ENCODE results near the gene PIK3R1.
A peak's percentile ranks its signal among the peaks of the same experiment; 100 is the strongest.
"Not testable (repeated sequence)": the region's sequence is repeated elsewhere in the genome, so short reads cannot be mapped to it uniquely, and the experiment has no call there.

The PIK3R1 gene

DNA sequence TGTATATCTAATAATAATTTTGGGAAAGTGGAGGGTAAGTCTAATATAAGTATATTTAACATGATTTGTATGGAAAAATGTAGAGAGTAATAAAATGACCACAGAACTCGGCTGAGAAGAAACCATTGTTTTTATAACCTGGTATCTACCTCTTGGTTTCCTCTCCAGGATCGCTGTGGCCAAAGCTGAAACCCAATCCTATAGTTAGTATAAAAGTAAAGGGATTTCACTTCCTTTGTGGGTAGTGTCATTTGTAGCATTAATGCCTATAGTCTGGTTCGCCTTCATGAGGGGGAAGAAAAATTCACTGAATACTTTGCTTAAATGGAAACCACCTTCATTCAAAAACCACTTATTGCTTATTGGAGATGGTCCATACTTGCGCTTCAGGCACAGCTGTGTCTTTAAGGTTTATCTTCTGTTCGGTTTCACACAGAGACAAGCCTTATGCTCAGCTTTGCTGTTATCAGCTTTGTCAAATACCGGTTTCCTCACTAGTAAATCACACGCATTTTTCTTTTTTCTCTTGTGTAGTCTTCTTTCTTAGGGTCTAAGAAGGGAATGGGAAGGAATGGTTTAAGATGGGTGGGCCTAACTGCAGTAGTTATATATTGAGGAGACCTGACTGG lies 12.1 kb downstream of the PIK3R1 start:
- no peak for DNase-seq

DNA sequence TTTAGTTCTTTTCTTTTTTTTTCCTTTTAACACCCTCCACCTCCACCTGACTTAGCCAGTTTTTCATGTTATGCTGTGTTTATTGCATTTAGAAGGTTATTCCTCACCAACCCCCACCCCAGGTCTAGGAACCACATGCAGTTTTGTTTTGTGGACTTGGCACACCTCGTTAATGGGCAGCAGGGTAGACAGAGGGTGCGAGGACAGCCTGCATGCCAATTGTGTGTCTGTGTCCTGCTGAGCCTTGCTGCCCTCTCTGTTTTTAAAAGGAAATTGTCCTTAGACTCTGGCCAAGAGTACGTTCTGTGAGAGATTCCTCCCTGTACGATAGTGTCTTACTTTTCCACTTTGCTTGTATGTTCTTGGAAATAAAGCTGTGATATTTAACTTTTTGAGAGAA lies 13.9 kb downstream of the PIK3R1 start:
- DNase-seq, result no peak

DNA sequence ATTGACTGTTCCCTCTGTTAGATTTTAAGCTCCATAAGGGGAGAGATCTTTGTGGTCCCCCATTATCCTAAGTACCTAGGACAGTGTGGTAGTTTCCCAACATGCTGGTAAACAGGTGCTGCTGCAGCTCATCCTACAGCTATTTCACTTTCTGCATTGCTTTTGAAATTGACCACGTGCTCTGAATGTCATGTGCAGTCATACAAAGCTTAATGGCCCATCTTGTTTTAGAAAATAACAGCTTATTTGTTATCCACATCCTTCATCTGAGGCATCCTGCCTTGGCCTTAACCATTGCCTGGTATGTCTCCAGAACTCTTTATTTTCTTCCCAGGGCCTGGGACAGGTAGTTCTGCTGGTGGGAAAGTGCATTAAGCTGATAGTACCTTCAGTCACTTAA lies 14.7 kb downstream of the PIK3R1 start:
- DNase-seq, result no peak

DNA sequence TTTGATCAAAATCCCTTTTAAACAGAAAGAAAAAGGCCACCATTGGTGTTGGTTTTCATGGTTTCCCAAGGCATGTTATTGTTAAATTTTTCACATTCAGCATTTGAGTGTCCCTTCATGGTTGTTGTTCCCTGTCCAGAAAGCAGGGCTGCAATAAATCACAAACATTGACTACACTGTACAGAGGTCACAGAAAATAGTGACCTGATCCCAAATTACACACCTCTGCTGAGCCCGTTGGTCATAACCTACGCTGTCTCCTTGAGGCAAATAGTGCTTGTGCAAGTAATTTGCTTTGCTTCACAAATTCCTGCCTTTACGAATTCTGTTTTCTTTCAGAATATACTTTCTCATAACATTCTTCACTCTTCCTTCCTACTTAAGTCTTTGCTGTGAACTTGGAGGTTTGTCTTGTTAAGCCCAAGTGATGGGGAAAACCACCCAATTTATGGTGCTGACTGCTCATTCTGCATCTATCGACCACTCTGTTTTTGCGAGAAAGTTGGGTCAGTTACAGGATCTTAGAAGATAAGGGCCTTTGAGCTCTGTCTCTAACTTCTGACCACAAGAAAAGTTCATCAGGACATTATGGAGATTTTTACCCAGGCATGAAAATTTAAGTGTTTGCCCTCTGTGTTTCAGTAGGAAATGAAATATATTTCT lies 16.0 kb downstream of the PIK3R1 start:
- no peak for DNase-seq

DNA sequence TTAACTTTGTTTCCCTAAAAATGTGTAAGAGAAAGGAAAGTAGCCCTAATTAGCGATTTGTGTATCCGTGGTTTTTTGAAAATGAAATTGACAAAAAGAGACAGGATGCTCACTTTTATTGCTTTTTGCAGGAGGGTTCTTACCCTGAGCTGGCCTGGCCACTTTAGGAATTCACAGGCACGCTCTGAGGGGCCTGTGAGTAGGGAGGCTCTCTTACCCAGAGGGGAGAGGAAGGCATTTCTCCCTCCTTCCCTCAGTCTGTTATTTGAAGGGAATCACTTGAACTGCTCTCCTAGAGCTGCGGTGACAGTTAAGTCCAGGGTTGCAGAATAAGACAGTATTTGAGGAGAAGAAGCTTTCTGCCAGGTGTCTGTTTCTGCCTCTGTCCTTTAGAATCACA lies 16.7 kb downstream of the PIK3R1 start:
- no peak for DNase-seq

DNA sequence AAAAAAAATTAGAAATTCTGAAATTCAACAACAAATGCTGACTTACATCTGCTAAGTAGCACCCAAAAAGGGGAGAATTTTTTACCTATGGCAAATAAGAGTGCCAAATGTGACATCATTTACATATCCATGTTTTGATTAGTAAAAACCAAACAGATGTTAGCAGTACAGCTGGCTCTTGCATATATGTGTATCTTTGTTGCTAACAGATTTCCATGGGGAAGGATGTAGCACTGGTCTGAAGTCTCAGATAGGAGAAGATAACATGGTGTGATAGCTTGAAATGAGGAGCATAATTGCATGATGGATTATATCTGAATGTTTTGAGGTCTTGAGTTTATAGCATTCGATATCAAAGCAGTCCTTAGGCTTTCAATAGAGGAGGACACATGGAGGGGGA lies 17.5 kb downstream of the PIK3R1 start:
- DNase-seq, result no peak

DNA sequence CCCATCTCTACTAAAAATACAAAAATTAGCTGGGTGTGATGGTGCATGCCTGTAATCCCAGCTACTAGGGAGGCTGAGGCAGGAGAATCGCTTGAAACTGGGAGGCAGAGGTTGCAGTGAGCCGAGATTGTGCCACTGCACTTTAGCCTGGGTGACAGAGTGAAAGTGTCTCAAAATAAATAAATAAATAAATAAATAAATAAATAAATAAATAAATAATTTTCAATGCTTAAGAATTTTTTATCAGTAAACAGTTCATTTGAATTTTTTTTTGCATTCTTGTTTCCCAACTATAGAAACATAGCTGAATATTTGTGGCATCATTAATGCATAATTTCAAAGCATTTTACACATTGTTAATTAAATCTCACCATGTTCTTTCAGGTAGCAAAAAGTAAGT lies 19.7 kb downstream of the PIK3R1 start:
- DNase-seq, result not testable (repeated sequence)

DNA sequence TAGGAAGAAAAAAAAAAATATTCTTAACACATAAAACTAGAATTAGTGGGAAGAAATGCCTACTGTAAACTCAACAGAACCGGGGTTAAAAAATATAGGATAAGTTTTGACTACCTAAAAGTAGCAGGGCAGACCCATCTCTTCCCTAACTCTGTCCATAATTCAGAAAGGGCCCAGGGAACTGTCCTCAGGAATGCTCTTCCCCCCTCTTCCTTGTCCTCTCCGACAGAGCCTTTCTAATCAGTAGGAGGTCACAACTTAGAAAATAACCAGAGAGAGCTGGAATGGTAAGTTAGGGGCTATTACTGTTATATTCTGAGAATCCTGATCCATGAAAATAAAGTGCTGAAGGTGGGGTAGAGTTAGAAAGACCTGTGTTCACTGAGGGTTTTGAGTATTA lies 22.2 kb downstream of the PIK3R1 start:
- DNase-seq, result no peak

DNA sequence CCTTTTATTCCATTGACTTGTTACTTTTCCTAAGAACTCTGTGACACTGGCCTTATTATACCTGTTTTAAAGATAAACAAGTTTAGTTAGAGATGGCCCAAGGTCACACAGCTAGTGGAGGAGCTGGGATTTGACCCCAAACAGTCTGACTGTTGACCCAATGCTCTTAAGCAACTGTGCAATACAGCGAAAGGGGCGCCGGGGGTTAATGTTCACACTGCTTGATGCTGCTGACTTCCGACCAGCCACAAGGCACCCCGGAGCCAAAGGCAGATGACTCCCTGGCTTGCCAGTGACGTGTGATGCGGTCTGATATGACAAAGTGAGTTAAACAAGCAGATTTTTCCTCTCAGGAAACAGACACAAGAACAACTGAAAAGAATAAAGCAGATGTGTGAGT lies 23.9 kb downstream of the PIK3R1 start:
- DNase-seq, result no peak

DNA sequence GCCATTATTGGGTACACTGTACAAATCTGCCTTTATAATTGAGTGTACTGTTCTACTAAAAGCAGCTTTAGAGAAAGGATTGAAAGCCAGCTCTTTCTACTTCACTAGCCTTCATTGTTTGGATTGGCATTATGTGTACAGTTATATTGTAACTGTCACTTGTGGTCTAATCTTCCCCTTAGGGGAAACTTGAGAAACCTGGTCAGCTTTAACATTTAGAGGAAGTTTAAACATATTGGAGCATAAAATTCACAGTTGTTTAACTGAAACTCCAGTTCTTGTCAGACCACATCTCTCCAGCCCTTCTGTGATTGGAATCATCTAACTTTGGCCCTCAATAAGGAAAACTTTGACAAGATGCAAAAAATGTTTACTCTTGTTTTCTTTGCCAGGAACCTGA lies 24.6 kb downstream of the PIK3R1 start:
- no peak for DNase-seq

DNA sequence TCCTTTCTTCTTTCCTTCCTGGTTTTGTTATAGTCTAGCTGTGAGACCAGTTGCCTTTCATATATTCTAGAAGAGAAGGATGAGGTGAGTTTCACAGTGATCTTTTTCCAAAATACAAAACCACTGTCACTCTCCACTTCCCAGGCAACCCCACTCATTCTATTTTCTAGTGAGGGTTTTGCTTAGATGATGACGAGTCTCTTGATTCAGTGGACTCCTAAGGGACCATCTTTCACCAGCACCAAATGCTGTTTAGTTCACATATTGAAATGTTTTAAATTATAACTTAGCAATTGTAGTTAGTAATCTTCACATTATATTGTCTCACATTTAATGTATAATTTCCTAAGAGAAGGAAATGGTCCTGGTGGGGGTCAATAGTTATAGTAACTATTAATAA lies 25.2 kb downstream of the PIK3R1 start:
- DNase-seq, result no peak

DNA sequence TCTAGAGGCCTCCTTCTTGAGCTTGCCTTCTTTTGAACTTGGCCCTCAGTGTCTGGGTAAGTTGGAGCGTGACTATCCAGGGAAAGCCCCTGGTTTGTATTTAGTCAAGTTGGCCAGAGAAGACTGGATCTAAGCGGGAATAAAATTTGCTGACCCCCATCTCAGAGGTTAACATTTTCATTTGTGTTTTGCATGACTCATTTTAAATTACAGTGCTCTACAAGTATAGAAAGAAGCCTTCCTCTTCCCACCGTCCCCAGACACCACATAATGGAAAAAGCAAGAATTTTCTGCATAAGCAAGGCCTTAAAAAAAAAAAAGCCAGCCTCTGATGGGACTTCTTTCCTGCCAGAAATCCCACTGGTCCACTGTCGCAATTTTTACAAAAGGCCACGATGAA lies 27.2 kb downstream of the PIK3R1 start:
- no peak for DNase-seq

DNA sequence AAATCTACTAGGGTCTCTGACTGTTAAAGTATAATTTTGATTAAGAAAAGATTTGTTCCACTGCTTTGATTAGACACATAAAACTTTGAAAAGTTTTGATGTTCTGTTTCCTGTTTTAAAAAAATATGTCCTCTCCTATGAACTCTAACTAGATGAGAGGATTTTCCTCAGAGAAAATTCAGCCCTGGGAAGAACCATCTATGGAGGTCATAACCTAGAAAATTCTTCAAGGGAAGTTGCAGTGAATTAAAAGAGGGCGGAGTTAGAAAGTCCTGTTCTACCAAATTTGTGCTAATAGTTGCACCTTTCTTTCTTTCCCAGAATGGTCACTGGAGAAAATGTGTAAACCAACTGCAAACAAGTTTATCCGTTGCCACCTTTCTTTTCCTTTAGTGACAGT lies 27.7 kb downstream of the PIK3R1 start:
- DNase-seq, result no peak

DNA sequence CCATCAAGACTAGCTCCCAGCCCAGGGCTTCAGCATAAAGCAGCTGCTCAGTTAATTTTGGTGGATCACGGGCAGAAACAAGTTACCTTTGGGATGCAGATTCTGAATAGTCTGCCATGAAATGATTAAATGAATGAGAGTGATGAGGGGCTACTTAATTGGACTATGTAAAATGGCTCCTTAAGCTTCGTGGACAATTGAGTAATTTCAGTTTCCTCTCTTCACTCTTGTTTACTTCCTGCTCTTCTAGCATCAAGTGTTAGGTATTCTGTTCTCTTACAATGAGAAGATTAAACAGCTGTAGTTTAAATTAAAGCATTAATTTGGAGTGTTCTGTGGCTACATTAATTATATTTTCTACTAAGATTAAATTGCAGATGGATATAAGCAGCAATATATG lies 28.1 kb downstream of the PIK3R1 start:
- peak; percentile 29 for DNase-seq

DNA sequence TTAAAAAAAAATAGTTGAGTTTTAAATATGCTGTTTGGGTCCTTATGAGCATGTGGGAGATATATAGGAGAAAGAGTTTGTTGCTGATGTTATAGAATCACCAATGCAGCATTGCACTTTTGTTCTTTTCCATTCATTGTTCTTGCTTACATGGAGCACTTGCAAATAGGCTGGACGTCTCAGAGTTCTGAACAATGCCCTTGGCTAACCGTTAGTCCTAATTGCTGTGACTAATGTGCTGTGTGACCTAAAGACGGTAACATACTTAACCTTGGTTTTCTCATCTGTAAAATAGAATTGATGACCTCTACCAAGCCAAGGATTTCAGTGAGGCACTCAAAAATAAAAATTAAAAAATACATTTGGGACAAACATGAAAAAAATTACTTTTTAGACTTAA lies 29.8 kb downstream of the PIK3R1 start:
- DNase-seq, result peak; percentile 32

DNA sequence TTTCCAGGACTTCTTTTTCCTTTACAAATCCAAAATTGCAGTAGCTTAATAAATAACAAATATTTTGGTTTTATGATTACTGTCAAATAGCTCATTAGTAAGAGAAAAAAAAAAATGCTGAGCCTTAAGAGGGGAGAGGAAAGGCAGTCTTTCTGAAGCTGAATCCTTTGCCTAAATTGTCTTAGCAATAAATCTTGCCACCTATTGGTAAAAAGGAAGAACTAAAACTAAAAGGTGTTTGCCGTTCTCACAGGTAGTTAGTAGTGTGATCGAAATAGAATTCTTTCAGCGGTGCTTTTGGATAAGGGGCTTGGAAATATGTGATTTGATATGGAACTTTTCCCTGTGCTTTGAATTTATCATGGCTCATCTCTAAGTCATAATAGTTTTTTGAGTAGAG lies 31.2 kb downstream of the PIK3R1 start:
- DNase-seq, result peak; percentile 15

DNA sequence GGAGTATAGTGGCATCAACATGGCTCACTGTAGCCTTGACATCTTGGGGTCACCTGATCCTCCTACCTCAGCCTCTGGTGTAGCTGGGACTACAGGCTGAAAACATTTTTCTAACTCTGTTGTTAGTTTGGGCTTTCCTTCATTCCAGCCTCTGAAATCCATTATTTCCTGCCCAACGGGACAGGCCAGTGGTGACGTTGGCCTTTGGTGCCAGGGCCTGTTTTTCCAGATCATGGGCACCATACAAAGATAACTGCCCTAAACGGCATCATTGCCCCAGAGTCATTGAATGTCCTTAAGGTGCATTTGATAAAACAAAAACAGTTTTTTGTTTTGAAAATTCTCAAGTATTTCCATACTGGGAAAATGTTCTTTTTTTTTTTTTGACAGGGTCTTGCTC lies 32.1 kb downstream of the PIK3R1 start:
- DNase-seq, result no peak

DNA sequence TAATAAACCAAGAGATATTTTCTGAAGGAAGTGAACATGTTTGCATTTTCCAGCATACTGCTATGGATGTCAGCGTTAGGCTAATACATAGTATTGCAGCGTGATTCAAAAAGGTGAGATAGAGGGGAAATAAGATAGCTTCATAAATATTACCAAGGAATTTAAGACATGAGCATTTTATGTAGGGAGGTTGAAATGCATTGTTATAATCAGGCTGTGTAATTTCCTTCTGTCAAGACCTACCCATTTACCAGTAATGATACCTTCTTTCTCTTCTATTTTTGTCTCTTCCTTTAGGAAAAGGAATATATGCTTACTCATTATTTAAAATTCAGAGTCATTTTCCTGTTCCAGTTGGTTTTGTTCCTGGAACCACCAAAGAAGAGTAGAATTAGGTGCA lies 33.3 kb downstream of the PIK3R1 start:
- DNase-seq, result no peak

DNA sequence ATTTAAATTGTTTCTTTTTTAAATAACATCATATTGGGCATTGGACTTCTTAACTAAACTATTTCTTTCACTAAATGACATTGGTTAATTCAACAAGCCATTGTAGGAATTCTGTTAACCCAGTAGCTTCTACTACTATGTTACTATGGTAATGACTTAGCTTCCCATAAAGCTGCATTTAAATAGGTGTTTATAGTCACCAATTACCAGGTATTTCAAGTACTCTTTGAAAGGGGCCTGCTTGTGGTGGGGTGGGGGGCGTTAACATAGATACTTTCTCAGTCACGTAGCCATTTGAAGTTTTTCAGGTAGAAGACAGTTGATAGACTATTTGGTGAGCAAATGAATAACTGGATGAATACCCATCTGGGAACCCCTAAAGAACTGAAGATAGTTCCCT lies 34.0 kb downstream of the PIK3R1 start:
- no peak for DNase-seq

DNA sequence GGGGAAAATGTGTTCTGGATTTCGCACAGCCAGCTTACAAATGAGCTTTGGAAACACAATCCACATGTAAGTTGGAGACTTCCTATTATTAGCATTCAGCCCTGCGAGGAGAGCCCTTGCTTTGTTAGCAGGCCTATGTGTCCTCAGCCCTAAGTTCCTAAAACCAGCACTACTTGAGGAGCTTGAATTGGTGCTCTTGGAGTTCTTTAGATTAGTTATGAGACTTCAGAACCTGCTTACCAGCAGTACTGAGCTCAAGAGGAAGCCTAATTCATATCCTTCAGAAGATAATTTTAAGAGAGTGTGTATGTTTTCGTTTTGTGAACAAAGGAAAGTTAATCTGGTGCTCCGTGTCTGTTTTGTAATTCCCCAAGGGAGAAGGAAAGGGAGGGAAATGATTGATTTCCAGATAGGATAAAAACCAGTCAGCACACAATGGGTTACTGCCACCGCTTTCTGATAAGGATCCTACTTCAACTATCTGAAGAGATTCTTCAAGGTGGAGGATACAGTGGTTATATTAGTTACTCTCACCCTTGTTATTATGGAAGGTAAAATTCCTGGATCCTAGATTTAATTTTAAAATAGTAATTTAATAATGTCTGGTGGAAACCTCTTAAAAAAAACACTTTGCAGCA lies 35.2 kb downstream of the PIK3R1 start:
- no peak for DNase-seq

DNA sequence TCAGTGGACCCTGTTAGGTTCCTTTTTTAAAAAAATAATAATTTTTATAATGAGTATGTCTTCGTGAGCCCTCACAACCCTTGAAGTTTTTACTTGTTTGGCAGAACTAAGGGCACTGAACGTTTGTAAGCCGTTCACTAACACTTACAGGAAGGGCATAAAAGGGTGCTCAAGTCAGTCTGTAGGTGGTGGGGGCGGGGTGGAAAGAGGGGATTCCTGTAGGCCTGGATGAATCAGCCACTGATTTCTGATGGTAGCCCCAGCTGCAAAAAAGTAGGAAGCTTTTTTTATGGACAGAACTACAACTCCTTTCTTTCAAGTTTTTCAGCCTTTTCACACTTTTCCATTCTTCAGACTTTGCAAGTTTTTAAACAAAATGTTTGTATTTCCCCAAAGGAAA lies 35.8 kb downstream of the PIK3R1 start:
- no peak for DNase-seq

DNA sequence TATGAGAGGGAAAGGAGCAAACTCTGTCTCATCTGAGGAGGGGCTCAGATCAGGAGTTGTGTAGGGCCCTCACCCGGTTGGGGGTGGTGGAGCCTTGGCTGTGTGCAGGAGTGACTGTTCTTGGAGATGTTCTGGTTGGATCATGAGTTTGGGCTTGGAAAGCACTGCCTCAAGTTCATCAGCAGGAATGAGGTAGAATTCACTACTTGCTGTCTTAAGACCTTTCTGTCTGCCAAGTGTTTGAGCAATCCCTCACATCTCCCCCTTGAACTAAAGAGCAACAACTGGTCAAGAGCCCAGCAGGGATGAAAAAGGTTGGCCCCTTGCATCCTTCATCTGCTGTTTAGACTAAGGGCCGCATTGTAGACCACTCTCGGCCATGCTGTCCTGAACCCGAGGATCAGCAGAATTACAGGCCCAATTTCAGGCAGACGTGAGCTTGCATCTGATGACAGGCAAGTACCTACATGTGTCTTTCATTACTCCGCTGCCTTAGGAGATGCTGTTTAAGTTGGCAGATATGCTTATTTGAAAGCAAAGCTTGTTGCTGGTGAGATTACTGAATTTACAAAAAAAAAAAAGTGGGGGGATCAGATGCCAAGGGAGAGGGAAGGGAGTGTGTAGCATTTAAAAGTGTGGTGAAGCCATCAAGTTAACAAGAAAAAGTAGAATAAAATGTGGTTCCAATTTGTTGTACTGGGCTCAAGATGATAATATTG lies 36.4 kb downstream of the PIK3R1 start:
- no peak for DNase-seq

DNA sequence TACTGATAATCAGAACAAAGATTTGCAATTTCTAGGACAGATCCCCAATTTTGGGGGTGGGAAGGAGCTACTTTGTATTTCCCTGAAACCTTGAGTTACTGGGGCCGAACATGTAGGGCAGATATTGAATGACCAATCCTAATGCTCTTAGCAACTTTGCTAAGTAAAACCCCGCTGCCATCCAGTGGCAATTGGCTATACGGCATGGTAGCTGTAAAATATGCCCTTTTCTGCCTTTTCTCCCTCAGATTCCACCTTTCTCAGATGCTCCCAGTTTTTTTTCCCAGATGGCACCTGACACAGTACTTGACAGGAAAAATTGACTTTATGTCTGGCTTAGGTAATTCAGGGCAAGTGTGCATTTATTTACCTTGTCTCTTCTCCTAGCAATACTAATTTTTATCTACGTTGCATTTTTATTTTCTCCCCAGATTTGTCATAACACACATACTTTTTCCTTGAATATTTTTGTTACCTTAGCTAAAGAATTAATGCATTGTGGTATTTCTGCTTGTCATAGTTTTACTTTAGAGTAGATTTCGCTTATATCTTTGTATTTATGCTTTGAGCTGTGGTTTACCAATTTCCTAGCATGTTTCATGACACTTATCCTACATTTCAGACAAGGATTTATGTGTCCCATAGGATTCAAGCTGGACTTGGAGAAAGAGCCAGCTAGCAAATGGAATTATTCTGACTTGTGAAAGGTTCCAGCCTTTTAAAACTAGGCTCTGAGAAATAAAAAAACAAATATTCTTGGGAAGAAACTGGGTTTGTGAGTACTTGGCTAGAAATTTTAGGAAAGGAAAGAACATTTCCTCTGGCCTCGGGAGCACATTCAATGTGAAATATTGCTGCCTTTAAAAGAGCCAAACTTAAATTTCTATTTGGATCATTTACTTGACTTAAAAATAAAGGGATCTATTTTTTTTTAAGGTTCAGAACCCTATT lies 37.4 kb downstream of the PIK3R1 start:
- peak; percentile 34 for DNase-seq

Measured in NCI-H748 treated with DMSO at 0.1 percent for 48 hours (cell line).